Calu3 (cell line): Measurements from ENCODE around the gene HNRNPK. TPM values are rescaled to one million over a fixed set of nuclear protein-coding genes. Genes with fewer than 3 reads are reported as not detected.

Source experiments
- BruUV-seq: library from RNA; stranded (reverse); fragments of 400-500 nt; replicated peaks from 2 replicates; lab custom pipeline; 2021; lab: Mats Ljungman, UMichigan
- CTCF ChIA-PET: fragments of 300-600 bp; sonication (Branson Sonifier 250); formaldehyde crosslinking; loops from one replicate; lab custom pipeline; 2022; ENCODE audit warnings: antibody characterized with exemption; lab: Charles Lee
- DNase-seq: peaks from one replicate; pipeline ENCODE4 v3.0.0; 2022
- H3K27ac Mint-ChIP-seq: one replicate; pipeline ENCODE4 v1.8.0; 2022; ENCODE audit warnings: mixed read lengths; ENCODE audit not compliant: unreplicated experiment
- H3K27me3 Mint-ChIP-seq: one replicate; pipeline ENCODE4 v1.8.0; 2022; ENCODE audit warnings: mixed read lengths; ENCODE audit not compliant: unreplicated experiment
- H3K36me3 Mint-ChIP-seq: one replicate; pipeline ENCODE4 v1.8.0; 2022; ENCODE audit warnings: mild to moderate bottlenecking, moderate library complexity, mixed read lengths; ENCODE audit not compliant: insufficient read depth, unreplicated experiment
- H3K4me1 Mint-ChIP-seq: one replicate; pipeline ENCODE4 v1.8.0; 2022; ENCODE audit warnings: mild to moderate bottlenecking, low read depth, mixed read lengths; ENCODE audit not compliant: unreplicated experiment
- H3K4me3 Mint-ChIP-seq: one replicate; pipeline ENCODE4 v1.8.0; 2022; ENCODE audit warnings: mild to moderate bottlenecking, low read depth, moderate library complexity, mixed read lengths; ENCODE audit not compliant: unreplicated experiment
- H3K9me3 Mint-ChIP-seq: one replicate; pipeline ENCODE4 v1.8.0; 2022; ENCODE audit warnings: low read depth, mixed read lengths; ENCODE audit not compliant: unreplicated experiment
- CTCF ChIP-seq: fragments of 200-600 bp; IDR thresholded peaks from one replicate; pipeline ENCODE4 v1.8.0; 2022; ENCODE audit warnings: antibody characterized with exemption; ENCODE audit not compliant: unreplicated experiment
- intact Hi-C: fragments of 100-400 bp; cut with micrococcal nuclease; formaldehyde crosslinking; loops from one replicate; pipeline ENCODE4 v1.10.0; 2022; ENCODE audit not compliant: unreplicated experiment
- total RNA-seq: library from RNA; stranded (reverse); gene quantifications from 2 replicates; pipeline ENCODE4 v1.2.3, GENCODE V29; 2022

Gene HNRNPK
- total RNA-seq, 1 experiment from 2014 or later, result 543 TPM

- intact Hi-C loops, result no loop called here
Observed at GRCh38 chr9:83965350-83966208, 14.4 kb downstream of the HNRNPK start.

GRCh38 chr9:83964973-83965349 lies 15.1 kb downstream of the HNRNPK start:
- Mint-ChIP-seq H3K9me3 (no peaks in the 10 kb centered on the region), H3K27ac (peak overlapping the region; percentile 77), H3K4me1 (peaks cover 7% of the 10 kb centered on the region), H3K36me3 (peaks cover 58% of the 10 kb centered on the region), H3K27me3 (no peaks in the 10 kb centered on the region), H3K4me3 (no peak overlapping the region)
- no peak for DNase-seq
- TF ChIP-seq CTCF, result no peak
- no TSS peak for BruUV-seq
- intact Hi-C loops, result no loop called here
- CTCF ChIA-PET, result no interaction called here

More at GRCh38 chr9:83965350-83966208, 14.4 kb downstream of the HNRNPK start:
- peaks cover 7% of the 10 kb centered on the region for H3K4me1 Mint-ChIP-seq
- no peaks in the 10 kb centered on the region for H3K9me3 Mint-ChIP-seq
- no TSS peak for BruUV-seq
- no peak overlapping the region for H3K4me3 Mint-ChIP-seq
- no peak for DNase-seq
- peak overlapping the region; percentile 77 for H3K27ac Mint-ChIP-seq
- no peaks in the 10 kb centered on the region for H3K27me3 Mint-ChIP-seq
- H3K36me3 Mint-ChIP-seq, result peaks cover 64% of the 10 kb centered on the region
- CTCF ChIA-PET, result no interaction called here
- no peak for TF ChIP-seq CTCF

GRCh38 chr9:83962165-83962564 lies 17.9 kb downstream of the HNRNPK start:
- no peak for DNase-seq
- intact Hi-C loops, result no loop called here
- H3K4me3 Mint-ChIP-seq, result no peak overlapping the region
- CTCF ChIA-PET, result interaction anchor here (0.6 to 1.0 kb wide), 3 partner anchors 12 to 30 kb away, joined by 3 to 4 read pairs (median 3); no protein-coding TSS in a partner anchor
- no peak for TF ChIP-seq CTCF
- H3K27me3 Mint-ChIP-seq, result no peaks in the 10 kb centered on the region
- no TSS peak for BruUV-seq
- H3K27ac Mint-ChIP-seq, result no peak overlapping the region
- H3K4me1 Mint-ChIP-seq, result peaks cover 7% of the 10 kb centered on the region
- H3K36me3 Mint-ChIP-seq, result peaks cover 35% of the 10 kb centered on the region
- no peaks in the 10 kb centered on the region for H3K9me3 Mint-ChIP-seq

- H3K36me3 Mint-ChIP-seq, result peaks cover 39% of the 10 kb centered on the region
- DNase-seq, result no peak
Observed at GRCh38 chr9:83960991-83961390, 19.0 kb downstream of the HNRNPK start.

More at GRCh38 chr9:83960991-83961390, 19.0 kb downstream of the HNRNPK start:
- CTCF ChIA-PET, result no interaction called here
- H3K27me3 Mint-ChIP-seq, result no peaks in the 10 kb centered on the region
- no TSS peak for BruUV-seq
- intact Hi-C loops, result no loop called here
- no peaks in the 10 kb centered on the region for H3K9me3 Mint-ChIP-seq
- H3K27ac Mint-ChIP-seq, result no peak overlapping the region
- no peak for TF ChIP-seq CTCF
- peaks cover 12% of the 10 kb centered on the region for H3K4me1 Mint-ChIP-seq
- no peak overlapping the region for H3K4me3 Mint-ChIP-seq
